ENCODE results near the gene ADAMTS2.

GRCh38 chr5:179182601-179183000, 162.7 kb downstream of the ADAMTS2 start:
- TF ChIP-seq CTCF (IDR thresholded peaks at IDR 0.05) = no peak
- TF ChIP-seq POLR2AphosphoS5 (IDR thresholded peaks at IDR 0.05) = no peak

All from transverse colon (tissue), 4 donors.